ENCODE measurements around the gene CSNK2A3.

Gene CSNK2A3

GRCh38 chr11:11313902-11314692 is 39.0 kb downstream of the CSNK2A3 start:
- TF ChIP-seq EP300 (IDR thresholded peaks at IDR 0.05; ENCODE audit: borderline replicate concordance) (no peak), MAX (IDR thresholded peaks at IDR 0.05) (no peak), TEAD4 (IDR thresholded peaks at IDR 0.05) (no peak), USF1 (IDR thresholded peaks at IDR 0.05) (no peak), EGR1 (IDR thresholded peaks at IDR 0.05) (no peak)

- TF ChIP-seq YY1 (IDR thresholded peaks at IDR 0.05; ENCODE audit: low read depth) (no peak), REST (IDR thresholded peaks at IDR 0.05; ENCODE audit: low read depth) (no peak), EP300 (IDR thresholded peaks at IDR 0.05; ENCODE audit: borderline replicate concordance) (no peak), USF1 (IDR thresholded peaks at IDR 0.05) (no peak), TAF1 (IDR thresholded peaks at IDR 0.05; ENCODE audit: low read depth) (no peak)
Measured at GRCh38 chr11:11313426-11313825, 39.6 kb downstream of the CSNK2A3 start.

GRCh38 chr11:11312738-11313137 is 40.3 kb downstream of the CSNK2A3 start:
- TF ChIP-seq RAD21 (IDR thresholded peaks at IDR 0.05; ENCODE audit: low read depth): peak; percentile 19; the same call in 1 of the 2 replicates
- TF ChIP-seq TAF1 (IDR thresholded peaks at IDR 0.05; ENCODE audit: low read depth): no peak

- no peak for TF ChIP-seq REST (IDR thresholded peaks at IDR 0.05; ENCODE audit: low read depth)
- TF ChIP-seq NFIC (IDR thresholded peaks at IDR 0.05): no peak
- no peak for TF ChIP-seq EGR1 (IDR thresholded peaks at IDR 0.05)
- TF ChIP-seq YY1 (IDR thresholded peaks at IDR 0.05; ENCODE audit: low read depth): no peak
- TF ChIP-seq CEBPB (IDR thresholded peaks at IDR 0.05): no peak
- no peak for TF ChIP-seq RAD21 (IDR thresholded peaks at IDR 0.05; ENCODE audit: low read depth)
- no peak for TF ChIP-seq FOXM1 (IDR thresholded peaks at IDR 0.05; ENCODE audit: borderline replicate concordance, low read depth)
- no peak for TF ChIP-seq EP300 (IDR thresholded peaks at IDR 0.05; ENCODE audit: borderline replicate concordance)
- TF ChIP-seq TEAD4 (IDR thresholded peaks at IDR 0.05): no peak
- TF ChIP-seq CREB1 (IDR thresholded peaks at IDR 0.05; ENCODE audit: low read depth): no peak
- no peak for TF ChIP-seq ZBTB7A (IDR thresholded peaks at IDR 0.05; ENCODE audit: low read depth)
- no peak for TF ChIP-seq USF1 (IDR thresholded peaks at IDR 0.05)
- TF ChIP-seq TCF12 (IDR thresholded peaks at IDR 0.05; ENCODE audit: low read depth): no peak
- TF ChIP-seq TAF1 (IDR thresholded peaks at IDR 0.05; ENCODE audit: low read depth): no peak
- no peak for TF ChIP-seq MAX (IDR thresholded peaks at IDR 0.05)
Measured at GRCh38 chr11:11311169-11311568, 41.9 kb downstream of the CSNK2A3 start.

- no peak for TF ChIP-seq TEAD4 (IDR thresholded peaks at IDR 0.05)
- no peak for TF ChIP-seq USF1 (IDR thresholded peaks at IDR 0.05)
- no peak for TF ChIP-seq EP300 (IDR thresholded peaks at IDR 0.05; ENCODE audit: borderline replicate concordance)
- TF ChIP-seq YY1 (IDR thresholded peaks at IDR 0.05; ENCODE audit: low read depth): no peak
- TF ChIP-seq CEBPB (IDR thresholded peaks at IDR 0.05): no peak
- no peak for TF ChIP-seq RAD21 (IDR thresholded peaks at IDR 0.05; ENCODE audit: low read depth)
- no peak for TF ChIP-seq NFIC (IDR thresholded peaks at IDR 0.05)
- no peak for TF ChIP-seq CREB1 (IDR thresholded peaks at IDR 0.05; ENCODE audit: low read depth)
- no peak for TF ChIP-seq TAF1 (IDR thresholded peaks at IDR 0.05; ENCODE audit: low read depth)
Measured at GRCh38 chr11:11309906-11310305, 43.1 kb downstream of the CSNK2A3 start.

All from Ishikawa (cell line).